Activated CD4-positive, alpha-beta memory T cell treated with anti-CD3 and anti-CD28 coated beads for 36 hours (primary cell): ENCODE data around the gene TSKU. TPM values are rescaled to one million over a fixed set of nuclear protein-coding genes. Genes with fewer than 3 reads are reported as not detected.
"Not testable (repeated sequence)": the region's sequence is repeated elsewhere in the genome, so short reads cannot be mapped to it uniquely, and the experiment has no call there.

ENCODE experiments used
- CTCF ChIA-PET: fragments of 350-600 bp; sonication (Branson Sonifier 250); formaldehyde crosslinking; loops from one replicate; lab custom pipeline; 2021; ENCODE audit warnings: antibody characterized with exemption, inconsistent platforms; lab: Charles Lee
- POLR2A ChIA-PET: fragments of 350-600 bp; sonication (Branson Sonifier 250); formaldehyde crosslinking; loops from one replicate; lab custom pipeline; 2021; ENCODE audit warnings: antibody characterized with exemption; lab: Charles Lee
- DNase-seq: peaks from one replicate; pipeline ENCODE4 v3.0.0-alpha.2; 2020
- H3K27ac Mint-ChIP-seq: one replicate; pipeline ENCODE4 v1.8.0; 2021; ENCODE audit warnings: mixed read lengths
- H3K27me3 Mint-ChIP-seq: one replicate; pipeline ENCODE4 v1.8.0; 2021; ENCODE audit warnings: mixed read lengths
- H3K36me3 Mint-ChIP-seq: one replicate; pipeline ENCODE4 v1.8.0; 2021; ENCODE audit warnings: mixed read lengths
- H3K4me1 Mint-ChIP-seq: one replicate; pipeline ENCODE4 v1.8.0; 2021; ENCODE audit warnings: low read depth, mixed read lengths
- H3K4me3 Mint-ChIP-seq: one replicate; pipeline ENCODE4 v1.8.0; 2021; ENCODE audit warnings: mild to moderate bottlenecking, mixed read lengths
- H3K9me3 Mint-ChIP-seq: one replicate; pipeline ENCODE4 v1.8.0; 2021; ENCODE audit warnings: mixed read lengths
- intact Hi-C: fragments of 100-400 bp; cut with micrococcal nuclease; formaldehyde crosslinking; loops from one replicate; pipeline ENCODE4 v1.15.1; 2023
- total RNA-seq, 2 experiments: library from RNA; stranded (reverse); gene quantifications; one replicate each; pipeline ENCODE4 v1.2.3, GENCODE V29; 2021

Gene TSKU
- total RNA-seq, 2 experiments from 2014 or later = 3.8 to 3.9 TPM

DNA sequence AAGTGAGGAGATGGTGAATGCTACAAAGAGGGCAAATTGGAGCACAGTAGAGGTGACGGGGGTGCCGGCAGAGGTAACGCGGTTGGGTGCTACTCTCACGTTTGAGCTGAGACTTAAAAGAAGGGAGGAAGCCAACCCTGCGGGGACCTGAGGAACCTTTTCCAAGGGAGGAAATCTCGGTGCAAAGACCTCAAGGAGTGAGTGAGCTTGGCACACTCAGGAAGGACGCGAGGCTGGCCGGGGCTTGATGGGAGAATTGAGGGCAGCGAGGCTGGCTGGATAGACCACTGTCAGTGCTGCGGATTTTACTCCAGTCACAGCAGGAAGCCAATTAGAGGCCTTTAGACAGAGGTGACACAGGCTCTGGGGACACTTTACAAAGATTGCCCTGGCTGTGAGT lies 25.0 kb downstream of the TSKU start:
- DNase-seq = no peak
- Mint-ChIP-seq H3K4me3 (no peak overlapping the region), H3K27ac (no peak overlapping the region), H3K27me3 (peaks cover 24% of the 10 kb centered on the region), H3K36me3 (no peaks in the 10 kb centered on the region), H3K9me3 (no peaks in the 10 kb centered on the region), H3K4me1 (peaks cover 29% of the 10 kb centered on the region)
- POLR2A ChIA-PET = no interaction called here
- CTCF ChIA-PET = interaction anchor here (0.6 to 8.3 kb wide), 7 partner anchors 8 to 283 kb away, joined by 3 to 132 read pairs (median 6); no protein-coding TSS in a partner anchor
- intact Hi-C loops = loop anchor here (10.0 kb wide), 2 partner anchors 243 to 307 kb away; no protein-coding TSS in a partner anchor

DNA sequence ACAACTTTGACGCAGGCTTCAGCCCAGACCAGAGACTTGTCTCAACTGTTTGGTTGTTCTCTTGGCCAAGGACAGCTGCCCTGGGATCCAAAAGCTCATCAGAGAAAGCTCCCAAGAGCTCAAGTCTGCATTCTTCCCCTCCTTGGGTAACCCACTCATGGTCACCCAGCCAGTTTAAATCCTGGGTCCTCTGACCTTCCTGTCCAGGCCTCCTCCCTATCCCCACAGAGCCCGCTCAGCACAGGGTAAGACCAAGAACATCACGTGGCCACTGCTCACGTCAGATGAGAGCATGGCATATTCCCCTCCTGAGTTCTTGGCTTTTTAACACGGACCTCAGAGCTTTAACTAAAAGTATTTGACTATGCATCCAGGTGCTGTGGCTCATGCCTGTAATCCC lies 25.8 kb downstream of the TSKU start:
- H3K9me3 Mint-ChIP-seq = no peaks in the 10 kb centered on the region
- peaks cover 25% of the 10 kb centered on the region for H3K27me3 Mint-ChIP-seq
- H3K4me1 Mint-ChIP-seq = peaks cover 21% of the 10 kb centered on the region
- CTCF ChIA-PET = interaction anchor here (0.7 to 8.3 kb wide), 8 partner anchors 9 to 282 kb away, joined by 3 to 132 read pairs (median 6); no protein-coding TSS in a partner anchor
- no peaks in the 10 kb centered on the region for H3K36me3 Mint-ChIP-seq
- no peak overlapping the region for H3K4me3 Mint-ChIP-seq
- POLR2A ChIA-PET = no interaction called here
- DNase-seq = no peak
- H3K27ac Mint-ChIP-seq = no peak overlapping the region
- intact Hi-C loops = loop anchor here (10.0 kb wide), 2 partner anchors 244 to 306 kb away; no protein-coding TSS in a partner anchor

DNA sequence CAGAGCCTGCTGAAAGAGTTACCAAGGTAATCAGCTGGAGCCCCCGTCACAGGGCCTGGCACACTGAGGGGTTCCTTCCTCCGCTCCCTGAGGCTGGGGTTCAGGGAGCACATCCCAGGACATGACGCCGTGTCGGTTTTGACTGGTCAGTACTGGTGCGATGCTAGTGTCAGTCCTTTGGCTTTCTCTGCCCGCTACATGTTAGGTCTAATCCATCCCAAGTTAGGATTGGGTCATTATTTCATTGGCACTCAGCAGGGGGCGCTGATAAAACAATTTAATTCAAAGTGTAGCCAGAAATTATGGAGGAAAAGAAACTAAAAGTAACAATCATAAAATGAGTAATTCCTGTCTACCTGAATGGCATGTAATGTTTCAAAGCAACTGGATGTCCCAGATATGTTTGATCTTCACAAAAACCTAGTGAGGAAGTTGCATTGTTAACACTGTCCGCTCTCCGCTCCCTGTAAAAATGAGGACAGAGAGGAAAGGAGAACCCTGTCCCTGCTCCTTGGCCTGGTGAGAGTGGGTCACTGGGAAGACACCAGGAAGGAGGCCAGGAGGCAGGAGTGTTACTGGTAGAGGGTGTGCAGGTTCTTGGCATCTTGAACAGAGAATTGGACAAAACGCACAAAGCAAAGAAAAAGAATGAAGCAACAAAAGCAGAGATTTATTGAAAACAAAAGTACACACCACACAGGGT lies 27.1 kb downstream of the TSKU start:
- DNase-seq = peak; percentile 70
- intact Hi-C loops = loop anchor here (1.0 to 5.0 kb wide), 3 partner anchors 50 to 282 kb away; partner anchors contain the start of gene ACER3
- H3K4me1 Mint-ChIP-seq = peaks cover 8% of the 10 kb centered on the region
- CTCF ChIA-PET = interaction anchor here (0.6 to 8.3 kb wide), 6 partner anchors 50 to 281 kb away, joined by 3 to 132 read pairs (median 16); no protein-coding TSS in a partner anchor
- H3K36me3 Mint-ChIP-seq = peaks cover under 1% of the 10 kb centered on the region
- H3K27ac Mint-ChIP-seq = peak overlapping the region; percentile 30
- peaks cover 7% of the 10 kb centered on the region for H3K9me3 Mint-ChIP-seq
- POLR2A ChIA-PET = no interaction called here
- peaks cover 25% of the 10 kb centered on the region for H3K27me3 Mint-ChIP-seq
- H3K4me3 Mint-ChIP-seq = no peak overlapping the region

DNA sequence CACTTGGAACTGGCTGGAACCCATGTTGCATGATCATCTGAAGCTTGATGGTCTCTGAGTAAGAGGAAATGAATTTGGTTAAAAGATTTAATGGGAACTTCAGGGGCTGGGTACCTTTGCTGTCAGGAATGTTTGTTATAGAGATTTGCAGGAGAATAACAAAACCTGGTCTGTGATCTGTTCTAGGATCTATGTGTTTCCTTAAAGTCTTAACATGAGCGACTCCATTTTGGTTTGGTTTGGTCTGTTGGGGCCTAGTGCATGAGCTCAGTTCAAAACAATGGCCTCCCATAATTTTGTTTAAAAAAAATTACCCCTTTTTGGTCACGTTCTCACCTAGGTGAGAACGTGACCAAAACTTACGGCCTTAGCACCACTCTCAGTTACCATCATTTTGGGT lies 28.1 kb downstream of the TSKU start:
- Mint-ChIP-seq H3K27ac (no peak overlapping the region), H3K9me3 (peaks cover 16% of the 10 kb centered on the region), H3K4me1 (peaks cover 4% of the 10 kb centered on the region), H3K36me3 (peaks cover 6% of the 10 kb centered on the region), H3K4me3 (no peak overlapping the region), H3K27me3 (peaks cover 23% of the 10 kb centered on the region)
- CTCF ChIA-PET = interaction anchor here (0.8 to 8.3 kb wide), 4 partner anchors 89 to 280 kb away, joined by 3 to 132 read pairs (median 15); no protein-coding TSS in a partner anchor
- POLR2A ChIA-PET = no interaction called here
- intact Hi-C loops = loop anchor here (2.0 to 5.0 kb wide), 2 partner anchors 50 to 281 kb away; partner anchors contain the start of gene ACER3
- DNase-seq = no peak

DNA sequence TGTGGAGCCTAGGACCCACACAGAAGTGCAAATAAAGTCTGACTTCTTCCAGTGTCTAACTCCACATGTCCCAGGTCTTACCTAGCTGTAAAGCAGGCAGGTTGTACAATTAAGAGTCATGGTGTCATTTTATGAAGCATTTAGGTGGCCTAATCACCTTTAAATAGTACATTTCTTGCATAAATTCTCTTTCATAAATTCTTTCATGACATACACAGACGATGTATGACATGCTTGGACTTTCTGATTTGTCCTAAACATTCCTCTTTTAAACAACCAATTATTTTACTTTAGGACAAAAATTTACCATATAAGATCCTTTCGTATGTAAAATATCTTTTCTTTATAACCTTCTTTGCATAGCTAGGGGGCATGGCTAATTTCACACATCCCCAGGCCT lies 31.3 kb downstream of the TSKU start:
- ChIA-PET POLR2A (no interaction called here), CTCF (interaction anchor here (0.6 to 8.3 kb wide), 4 partner anchors 80 to 659 kb away, joined by 3 to 132 read pairs (median 5); no protein-coding TSS in a partner anchor)
- DNase-seq = no peak
- no peak overlapping the region for H3K4me3 Mint-ChIP-seq
- H3K4me1 Mint-ChIP-seq = peaks cover 4% of the 10 kb centered on the region
- peaks cover 25% of the 10 kb centered on the region for H3K9me3 Mint-ChIP-seq
- peaks cover 9% of the 10 kb centered on the region for H3K27me3 Mint-ChIP-seq
- H3K36me3 Mint-ChIP-seq = peaks cover 6% of the 10 kb centered on the region
- no peak overlapping the region for H3K27ac Mint-ChIP-seq
- intact Hi-C loops = loop anchor here (5.0 kb wide), 1 partner anchor 278 kb away; no protein-coding TSS in a partner anchor

DNA sequence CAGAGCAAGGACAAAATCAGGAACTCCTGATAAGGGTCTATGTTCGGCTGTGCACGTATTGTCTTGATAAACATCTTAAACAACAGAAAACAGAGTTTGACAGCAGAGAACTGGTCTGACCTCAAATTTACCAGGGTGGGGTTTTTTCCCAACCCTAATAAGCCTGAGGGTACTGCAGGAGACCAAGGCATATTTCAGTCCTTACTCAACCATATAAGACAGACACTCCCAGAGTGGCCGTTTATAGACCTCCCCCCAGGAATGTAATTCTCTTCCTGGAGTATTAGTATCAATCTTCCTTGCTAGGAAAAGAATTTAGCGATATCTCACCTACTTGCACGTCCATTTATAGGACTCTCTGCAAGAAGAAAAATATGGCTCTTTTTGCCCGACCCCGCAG lies 32.5 kb downstream of the TSKU start:
- DNase-seq, H3K27ac Mint-ChIP-seq, H3K36me3 Mint-ChIP-seq, POLR2A ChIA-PET, intact Hi-C loops, H3K4me3 Mint-ChIP-seq, H3K4me1 Mint-ChIP-seq, H3K27me3 Mint-ChIP-seq: not testable (repeated sequence)
- peaks cover 25% of the 10 kb centered on the region for H3K9me3 Mint-ChIP-seq
- CTCF ChIA-PET = interaction anchor here (2.3 kb wide), 1 partner anchor 81 kb away, joined by 6 read pairs; no protein-coding TSS in a partner anchor

DNA sequence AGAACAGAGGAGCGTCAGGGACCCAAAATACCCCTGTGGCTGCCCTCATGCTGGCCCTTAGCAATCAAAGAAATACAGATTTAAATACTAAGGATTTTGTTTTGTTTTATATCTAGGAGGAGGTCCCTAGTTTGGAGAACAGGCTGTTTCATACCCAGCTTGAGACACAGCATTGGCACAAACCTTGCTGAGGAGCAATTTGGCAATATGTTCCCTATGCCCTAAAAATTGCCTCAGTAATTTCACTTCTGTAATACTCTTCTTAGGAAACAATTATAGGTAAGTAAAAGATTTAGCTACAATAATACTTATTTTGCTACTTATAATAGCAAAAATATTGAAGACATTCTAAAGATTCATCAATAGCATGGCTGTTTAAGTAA lies 37.0 kb downstream of the TSKU start:
- POLR2A ChIA-PET = no interaction called here

DNA sequence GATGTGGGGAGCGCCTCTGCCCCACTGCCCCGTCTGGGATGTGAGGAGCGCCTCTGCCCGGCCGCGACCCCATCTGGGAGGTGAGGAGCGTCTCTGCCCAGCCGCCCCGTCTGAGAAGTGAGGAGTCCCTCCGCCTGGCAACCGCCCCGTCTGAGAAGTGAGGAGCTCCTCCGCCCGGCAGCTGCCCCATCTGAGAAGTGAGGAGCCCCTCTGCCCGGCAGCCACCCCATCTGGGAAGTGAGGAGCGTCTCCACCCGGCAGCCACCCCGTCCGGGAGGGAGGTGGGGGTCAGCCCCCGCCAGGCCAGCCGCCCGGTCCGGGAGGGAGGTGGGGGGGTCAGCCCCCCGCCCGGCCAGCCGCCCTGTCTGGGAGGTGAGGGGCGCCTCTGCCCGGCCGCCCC lies 38.2 kb downstream of the TSKU start:
- H3K27me3 Mint-ChIP-seq, H3K9me3 Mint-ChIP-seq, H3K36me3 Mint-ChIP-seq, DNase-seq, H3K4me3 Mint-ChIP-seq, intact Hi-C loops, POLR2A ChIA-PET, H3K27ac Mint-ChIP-seq: not testable (repeated sequence)
- CTCF ChIA-PET = interaction anchor here (0.7 kb wide), 1 partner anchor 100 kb away, joined by 3 read pairs; no protein-coding TSS in a partner anchor
- H3K4me1 Mint-ChIP-seq = peaks cover 12% of the 10 kb centered on the region

More for the DNA sequence above, 37.0 kb downstream of the TSKU start:
- Mint-ChIP-seq H3K27me3 (peaks cover 4% of the 10 kb centered on the region), H3K9me3 (peaks cover 20% of the 10 kb centered on the region), H3K27ac (no peak overlapping the region), H3K4me1 (peaks cover 9% of the 10 kb centered on the region), H3K36me3 (peaks cover 6% of the 10 kb centered on the region), H3K4me3 (no peak overlapping the region)
- intact Hi-C loops = no loop called here
- CTCF ChIA-PET = interaction anchor here (3.0 kb wide), 1 partner anchor 99 kb away, joined by 13 read pairs; no protein-coding TSS in a partner anchor
- DNase-seq = no peak

DNA sequence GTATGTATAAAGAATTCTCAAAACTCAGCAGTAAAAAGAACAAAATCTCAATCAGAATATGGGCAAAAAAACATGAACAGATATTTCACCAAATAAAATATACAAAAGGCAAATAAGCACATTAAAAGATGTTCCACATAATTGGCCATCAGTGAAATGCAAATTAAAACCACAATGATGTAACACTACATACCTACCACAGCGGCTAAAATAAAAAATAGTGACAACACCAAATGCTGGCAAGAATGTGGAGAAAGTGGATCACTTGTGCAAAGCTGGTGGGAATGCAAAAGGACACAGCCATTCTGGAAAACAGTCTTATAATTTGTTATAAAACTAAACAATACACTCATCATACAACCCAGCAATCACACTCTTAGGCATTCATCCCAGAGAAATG lies 39.2 kb downstream of the TSKU start:
- POLR2A ChIA-PET = no interaction called here
- H3K9me3 Mint-ChIP-seq = no peaks in the 10 kb centered on the region
- no peak overlapping the region for H3K27ac Mint-ChIP-seq
- DNase-seq = no peak
- H3K36me3 Mint-ChIP-seq = no peaks in the 10 kb centered on the region
- intact Hi-C loops = no loop called here
- H3K27me3 Mint-ChIP-seq = no peaks in the 10 kb centered on the region
- CTCF ChIA-PET = no interaction called here
- no peak overlapping the region for H3K4me3 Mint-ChIP-seq
- H3K4me1 Mint-ChIP-seq = peaks cover 12% of the 10 kb centered on the region

DNA sequence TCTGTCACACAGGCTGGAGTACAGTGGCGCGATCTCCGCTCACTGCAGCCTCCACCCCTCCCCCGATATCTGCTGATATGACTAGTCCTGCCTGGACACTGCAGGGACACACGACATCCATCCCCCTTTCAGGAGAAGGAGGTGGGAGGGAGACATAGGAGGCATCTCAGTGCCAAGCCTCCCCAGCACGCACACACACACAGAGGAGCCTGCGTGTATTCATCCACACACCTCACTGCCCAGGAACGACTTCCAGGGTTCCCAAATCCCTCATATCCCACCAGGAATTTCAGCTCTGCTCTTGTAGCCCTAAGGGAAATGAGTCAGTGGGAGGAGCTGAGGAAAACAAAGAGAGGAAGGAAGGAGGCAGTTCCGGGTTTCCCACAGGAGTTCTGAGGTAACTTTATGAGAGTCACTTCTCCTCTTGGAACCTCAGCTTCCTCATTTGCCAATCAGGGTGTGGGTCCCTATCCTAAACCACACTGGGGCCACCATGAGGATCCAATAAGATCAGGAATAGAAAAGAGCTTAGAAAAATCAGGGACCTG lies 40.4 kb downstream of the TSKU start:
- H3K9me3 Mint-ChIP-seq = no peaks in the 10 kb centered on the region
- H3K27me3 Mint-ChIP-seq = no peaks in the 10 kb centered on the region
- ChIA-PET CTCF (interaction anchor here (0.9 kb wide), 1 partner anchor 95 kb away, joined by 3 read pairs; no protein-coding TSS in a partner anchor), POLR2A (no interaction called here)
- no peaks in the 10 kb centered on the region for H3K36me3 Mint-ChIP-seq
- H3K4me1 Mint-ChIP-seq = peaks cover 12% of the 10 kb centered on the region
- intact Hi-C loops = no loop called here
- no peak overlapping the region for H3K4me3 Mint-ChIP-seq
- H3K27ac Mint-ChIP-seq = no peak overlapping the region
- no peak for DNase-seq

DNA sequence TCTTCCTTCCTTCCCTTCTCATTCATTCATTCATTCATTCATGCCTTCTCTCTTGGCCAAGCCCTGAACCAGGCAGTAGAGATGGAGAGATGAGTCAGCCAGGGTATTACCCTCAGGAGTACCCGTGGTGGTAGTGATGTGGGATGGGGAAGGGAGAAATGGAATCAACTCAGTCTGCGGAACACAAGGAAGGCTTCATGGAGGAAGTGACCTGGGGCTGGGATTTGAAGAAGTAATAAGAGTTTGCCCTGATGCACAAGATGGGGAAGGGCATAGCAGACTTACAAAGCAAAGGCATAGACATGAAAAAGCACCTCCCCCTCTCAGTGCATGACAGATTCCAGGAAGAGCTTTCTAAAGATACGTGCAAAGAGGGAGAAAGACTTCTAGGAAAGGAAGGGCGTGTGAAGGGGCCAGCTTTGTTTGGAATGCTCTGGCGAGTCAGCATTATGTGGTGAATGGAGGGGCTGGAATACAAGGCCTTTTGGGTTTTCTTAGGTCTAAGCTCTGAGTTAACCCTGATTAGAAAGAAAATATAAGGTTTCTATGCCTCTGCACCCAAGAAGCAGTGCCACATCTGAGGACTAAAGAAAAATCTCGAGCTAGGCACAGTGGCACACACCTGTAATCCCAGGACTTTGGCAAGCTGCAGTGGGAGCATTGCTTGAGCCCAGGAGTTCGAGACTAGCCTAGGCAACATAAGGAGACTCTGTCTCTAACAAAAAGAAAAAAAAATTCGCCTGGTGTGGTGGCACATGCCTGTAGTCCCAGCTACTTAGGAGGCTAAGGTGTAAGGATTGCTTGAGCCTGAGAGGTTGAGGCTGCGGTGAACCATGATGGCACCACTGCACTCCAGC lies 41.2 kb downstream of the TSKU start:
- peaks cover 12% of the 10 kb centered on the region for H3K4me1 Mint-ChIP-seq
- H3K4me3 Mint-ChIP-seq = no peak overlapping the region
- H3K27me3 Mint-ChIP-seq = no peaks in the 10 kb centered on the region
- H3K36me3 Mint-ChIP-seq = no peaks in the 10 kb centered on the region
- POLR2A ChIA-PET = no interaction called here
- CTCF ChIA-PET = interaction anchor here (0.9 kb wide), 1 partner anchor 94 kb away, joined by 3 read pairs; no protein-coding TSS in a partner anchor
- H3K27ac Mint-ChIP-seq = no peak overlapping the region
- no peaks in the 10 kb centered on the region for H3K9me3 Mint-ChIP-seq
- intact Hi-C loops = no loop called here
- DNase-seq = no peak
